B cell (primary cell): ENCODE measurements around the gene SPSB3. TPM values are rescaled to one million over a fixed set of nuclear protein-coding genes. Genes with fewer than 3 reads are reported as not detected.

Source experiments
- ATAC-seq: fragments of 200-7000 bp; cut with Tn5 transposase; one replicate; pipeline ENCODE4 v1.10.0; 2021; ENCODE audit warnings: low read depth, mild to moderate bottlenecking, moderate number of reproducible peaks, moderate library complexity
- CTCF ChIA-PET: fragments of 350-600 bp; sonication (Branson Sonifier 250); formaldehyde crosslinking; loops from one replicate; lab custom pipeline; 2021; ENCODE audit warnings: antibody characterized with exemption, inconsistent platforms; lab: Charles Lee
- POLR2A ChIA-PET: fragments of 350-600 bp; sonication (Branson Sonifier 250); formaldehyde crosslinking; loops from one replicate; lab custom pipeline; 2021; ENCODE audit warnings: antibody characterized with exemption; lab: Charles Lee
- DNase-seq: peaks from one replicate; pipeline ENCODE4 v3.0.0; 2013
- H2AFZ ChIP-seq: 2 replicates; pipeline ENCODE4 v1.6.1; 2012; ENCODE audit warnings: mild to moderate bottlenecking, low read depth, low read length; ENCODE audit not compliant: insufficient read depth, poor library complexity, severe bottlenecking
- H3K27ac ChIP-seq, 2 donors: 1 replicate in 1 of 2; 2 replicates in 1 of 2; pipeline ENCODE4 v1.5.1; 2012 to 2013; ENCODE audit warnings: low read length in 2 of 2, mild to moderate bottlenecking in 2 of 2, moderate library complexity in 1 of 2
- H3K27me3 ChIP-seq, 4 experiments: fragments of 200-600 bp in 1 of 4; sonication (generic) in 1 of 4; replicated peaks in 1 of 4; 1 replicate in 2 of 4; 2 replicates in 2 of 4; pipeline versions ENCODE4 v1.6.1 to v1.7.0; 2013 to 2016; ENCODE audit warnings: low read length in 3 of 4, mild to moderate bottlenecking in 2 of 4, mixed read lengths in 1 of 4, moderate library complexity in 1 of 4; ENCODE audit not compliant: insufficient read depth in 4 of 4, control insufficient read depth in 3 of 4; ENCODE audit errors: control extremely low read depth in 1 of 4
- H3K36me3 ChIP-seq, 2 experiments: replicated peaks in 1 of 2; 1 replicate in 1 of 2; 2 replicates in 1 of 2; pipeline versions ENCODE4 v1.6.1 to v1.7.1; 2013; ENCODE audit warnings: low read length in 1 of 2; ENCODE audit not compliant: insufficient read depth in 2 of 2, control insufficient read depth in 1 of 2; ENCODE audit errors: control extremely low read depth in 1 of 2, extremely low read depth in 1 of 2
- H3K4me1 ChIP-seq, 2 donors: fragments of 200-600 bp in 1 of 2; sonication (generic) in 1 of 2; 1 replicate in 1 of 2; 2 replicates in 1 of 2; pipeline versions ENCODE4 v1.5.1 to v1.6.1; 2013 to 2017; ENCODE audit warnings: low read length in 2 of 2; ENCODE audit not compliant: control insufficient read depth in 2 of 2, insufficient read depth in 2 of 2
- H3K4me2 ChIP-seq: replicated peaks from 2 replicates; pipeline ENCODE3; 2012; ENCODE audit warnings: mild to moderate bottlenecking, low read depth, low read length; ENCODE audit not compliant: poor library complexity, severe bottlenecking
- H3K4me3 ChIP-seq, 5 experiments: fragments of 200-600 bp in 1 of 5; sonication (generic) in 1 of 5; 1 replicate in 3 of 5; 2 replicates in 2 of 5; pipeline versions ENCODE4 v1.5.1 to v1.7.0; 2011 to 2016; ENCODE audit warnings: low read length in 4 of 5, mild to moderate bottlenecking in 4 of 5, low read depth in 2 of 5, control low read depth in 1 of 5, moderate library complexity in 1 of 5; ENCODE audit not compliant: insufficient read depth in 1 of 5; ENCODE audit errors: control extremely low read depth in 1 of 5, extremely low read depth in 1 of 5
- H3K79me2 ChIP-seq: fragments of 200-600 bp; sonication (generic); one replicate; pipeline ENCODE4 v1.6.0; 2016; ENCODE audit warnings: low read length; ENCODE audit not compliant: control insufficient read depth, insufficient read depth
- H3K9ac ChIP-seq: fragments of 200-600 bp; sonication (generic); 2 replicates; pipeline ENCODE4 v1.6.1; 2017; ENCODE audit warnings: mild to moderate bottlenecking, low read length, moderate library complexity
- H3K9me3 ChIP-seq, 3 donors: one replicate each; pipeline versions ENCODE4 v1.6.1 to v1.7.1; 2013; ENCODE audit warnings: low read length in 2 of 3; ENCODE audit not compliant: control insufficient read depth in 2 of 3, insufficient read depth in 1 of 3; ENCODE audit errors: control extremely low read depth in 1 of 3
- H4K20me1 ChIP-seq: 2 replicates; pipeline ENCODE4 v1.6.0; 2012; ENCODE audit warnings: mild to moderate bottlenecking, low read length; ENCODE audit not compliant: insufficient read depth, control insufficient read depth, poor library complexity, severe bottlenecking
- H3K27ac Mint-ChIP-seq: one replicate; pipeline ENCODE4 v1.8.0; 2021; ENCODE audit warnings: mixed read lengths
- H3K27me3 Mint-ChIP-seq: one replicate; pipeline ENCODE4 v1.8.0; 2021; ENCODE audit warnings: mixed read lengths
- H3K4me1 Mint-ChIP-seq: one replicate; pipeline ENCODE4 v1.8.0; 2021; ENCODE audit warnings: mixed read lengths
- H3K4me3 Mint-ChIP-seq: one replicate; pipeline ENCODE4 v1.8.0; 2021; ENCODE audit warnings: mixed read lengths
- H3K9me3 Mint-ChIP-seq: one replicate; pipeline ENCODE4 v1.8.0; 2022; ENCODE audit warnings: mixed read lengths; ENCODE audit not compliant: insufficient read depth
- EZH2 ChIP-seq: IDR thresholded peaks from 2 replicates; pipeline ENCODE4 v1.6.1; 2012; ENCODE audit warnings: borderline replicate concordance, low read depth, mild to moderate bottlenecking, moderate library complexity, low read length; ENCODE audit not compliant: insufficient read depth, poor library complexity, severe bottlenecking
- WGBS: methylation state at CpG from one replicate; pipeline ENCODE4 v1.1.5; 2013; ENCODE audit warnings: missing lambda C conversion rate; ENCODE audit not compliant: insufficient coverage; 5-methylcytosine and 5-hydroxymethylcytosine counted together
- intact Hi-C: fragments of 100-400 bp; cut with micrococcal nuclease; formaldehyde crosslinking; loops from one replicate; pipeline ENCODE4 v1.10.0; 2022
- polyA plus RNA-seq: library from polyadenylated mRNA; depleted of rRNA; stranded (reverse); fragments of >200 nt; gene quantifications from 2 replicates; pipeline ENCODE4 v1.2.3, GENCODE V29; 2012
- total RNA-seq, 2 donors: library from RNA; stranded (reverse); fragments of 120-200 nt in 1 of 2; gene quantifications; 1 replicate in 1 of 2; 2 replicates in 1 of 2; pipeline versions ENCODE4 v1.2.3 to v1.2.4, GENCODE V29; 2013 to 2022
- TF ChIP-seq, protein P1 (sequence below): fragments of 200-600 bp; IDR thresholded peaks from one replicate; pipeline ENCODE4 v1.8.0; 2022; ENCODE audit warnings: antibody characterized with exemption, mild to moderate bottlenecking

Gene SPSB3
- total and polyA plus RNA-seq, 2 donors (not counting 1 experiment from before 2014, with no cell fraction given), result 91.2 to 264 TPM

DNA sequence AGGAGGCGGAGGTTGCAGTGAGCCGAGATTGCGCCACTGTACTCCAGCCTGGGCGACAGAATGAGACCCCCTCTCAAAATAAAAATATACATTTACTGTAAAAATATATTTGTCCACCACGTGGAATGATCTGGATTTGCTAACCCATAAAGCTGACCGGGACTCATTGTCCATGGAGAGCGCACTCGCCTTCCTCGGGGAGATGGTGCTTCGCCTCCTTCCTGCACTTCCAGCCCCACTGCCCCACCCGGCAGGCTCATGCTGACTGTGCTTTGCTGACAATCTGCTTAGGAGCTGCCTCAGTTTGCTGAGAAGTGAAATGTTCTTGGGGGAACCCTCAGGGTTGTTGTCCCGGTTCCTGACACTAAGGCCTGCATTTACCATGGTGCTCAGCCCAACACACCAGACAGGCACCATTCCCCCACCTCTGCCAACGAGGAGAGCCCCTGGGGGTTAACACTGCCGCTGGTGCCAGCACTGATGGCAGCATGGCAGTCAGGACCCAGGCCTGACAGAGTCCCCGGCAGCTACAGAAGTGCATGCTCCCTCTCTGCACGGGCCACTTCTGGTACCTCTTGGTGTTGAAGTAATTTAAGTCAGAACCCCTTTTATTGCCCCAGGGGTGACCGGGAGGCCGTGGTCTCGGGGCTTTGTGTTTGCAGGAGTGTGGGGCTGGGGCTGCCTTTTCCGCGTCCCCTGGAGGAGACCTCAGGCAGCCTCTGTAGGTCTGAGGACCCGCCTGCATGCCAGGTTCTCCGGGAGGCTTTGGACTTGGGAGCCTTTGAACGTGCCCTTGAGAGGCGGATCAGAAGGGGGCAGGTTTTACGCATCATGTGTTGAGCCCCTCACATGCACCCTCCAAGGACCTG, 2.8 kb upstream of the SPSB3 start:
- no peak overlapping the region for H3K4me3 ChIP-seq
- no peak overlapping the region for H3K27ac ChIP-seq
- DNase-seq (no peak), ATAC-seq (no peak)
- H3K4me2 ChIP-seq, result no peak overlapping the region
- ChIA-PET POLR2A (interaction anchor here (0.6 kb wide), 1 partner anchor 170 kb away, joined by 3 read pairs; no protein-coding TSS in a partner anchor), CTCF (no interaction called here)
- no peak overlapping the region for H3K9ac ChIP-seq
- H4K20me1 ChIP-seq, result peaks cover 74% of the 10 kb centered on the region
- Mint-ChIP-seq H3K4me1 (peaks cover 22% of the 10 kb centered on the region), H3K27ac (no peak overlapping the region), H3K4me3 (peak overlapping the region; percentile 64), H3K27me3 (no peaks in the 10 kb centered on the region), H3K9me3 (no peaks in the 10 kb centered on the region)
- H3K9me3 ChIP-seq, result no peaks in the 10 kb centered on the region
- 98% methylated on average over 21 of the region's 26 CpGs for WGBS
- peaks cover 10 to 26% of the 10 kb centered on the region in 2 donors for H3K4me1 ChIP-seq
- peaks cover 0 to 33% of the 10 kb centered on the region in 2 experiments for H3K36me3 ChIP-seq
- no peak overlapping the region for H2AFZ ChIP-seq
- peaks cover 82% of the 10 kb centered on the region for H3K79me2 ChIP-seq
- intact Hi-C loops, result no loop called here
- no peak for TF ChIP-seq EZH2
- TF ChIP-seq, protein P1, sequence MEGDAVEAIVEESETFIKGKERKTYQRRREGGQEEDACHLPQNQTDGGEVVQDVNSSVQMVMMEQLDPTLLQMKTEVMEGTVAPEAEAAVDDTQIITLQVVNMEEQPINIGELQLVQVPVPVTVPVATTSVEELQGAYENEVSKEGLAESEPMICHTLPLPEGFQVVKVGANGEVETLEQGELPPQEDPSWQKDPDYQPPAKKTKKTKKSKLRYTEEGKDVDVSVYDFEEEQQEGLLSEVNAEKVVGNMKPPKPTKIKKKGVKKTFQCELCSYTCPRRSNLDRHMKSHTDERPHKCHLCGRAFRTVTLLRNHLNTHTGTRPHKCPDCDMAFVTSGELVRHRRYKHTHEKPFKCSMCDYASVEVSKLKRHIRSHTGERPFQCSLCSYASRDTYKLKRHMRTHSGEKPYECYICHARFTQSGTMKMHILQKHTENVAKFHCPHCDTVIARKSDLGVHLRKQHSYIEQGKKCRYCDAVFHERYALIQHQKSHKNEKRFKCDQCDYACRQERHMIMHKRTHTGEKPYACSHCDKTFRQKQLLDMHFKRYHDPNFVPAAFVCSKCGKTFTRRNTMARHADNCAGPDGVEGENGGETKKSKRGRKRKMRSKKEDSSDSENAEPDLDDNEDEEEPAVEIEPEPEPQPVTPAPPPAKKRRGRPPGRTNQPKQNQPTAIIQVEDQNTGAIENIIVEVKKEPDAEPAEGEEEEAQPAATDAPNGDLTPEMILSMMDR, result no peak
- H3K27me3 ChIP-seq, result no peaks in the 10 kb centered on the region
